Astrocyte (in vitro differentiated cells and primary cell): ENCODE results near the gene EPN3. TPM values are rescaled to one million over a fixed set of nuclear protein-coding genes. Genes with fewer than 3 reads are reported as not detected.

Source experiments
- DNase-seq: peaks from one replicate; pipeline ENCODE4 v3.0.0-alpha.2; 2010; ENCODE audit warnings: low read depth
- FAIRE-seq: peaks from 2 replicates; lab custom pipeline; 2011; peaks lifted over from hg19 to GRCh38; lab: Jason Lieb, UNC
- H2AFZ ChIP-seq: 2 replicates; pipeline ENCODE4 v1.6.0; 2012; ENCODE audit warnings: low read depth, low read length, inconsistent platforms
- H3K27ac ChIP-seq: 2 replicates; pipeline ENCODE4 v1.5.1; 2011; ENCODE audit warnings: low read depth, low read length, inconsistent platforms
- H3K27me3 ChIP-seq: 2 replicates; pipeline ENCODE4 v1.6.0; 2011; ENCODE audit warnings: low read length, inconsistent platforms; ENCODE audit not compliant: insufficient read depth
- H3K36me3 ChIP-seq: 2 replicates; pipeline ENCODE4 v1.5.1; 2011; ENCODE audit warnings: low read length, inconsistent platforms; ENCODE audit not compliant: insufficient read depth
- H3K4me1 ChIP-seq: 2 replicates; pipeline ENCODE4 v1.5.1; 2011; ENCODE audit warnings: low read length, inconsistent platforms; ENCODE audit not compliant: insufficient read depth
- H3K4me2 ChIP-seq: 2 replicates; pipeline ENCODE4 v1.6.0; 2012; ENCODE audit warnings: low read length, inconsistent platforms
- H3K4me3 ChIP-seq: 2 replicates; pipeline ENCODE4 v1.5.1; 2011; ENCODE audit warnings: low read depth, mild to moderate bottlenecking, low read length, inconsistent platforms; ENCODE audit not compliant: insufficient read depth
- H3K79me2 ChIP-seq: 2 replicates; pipeline ENCODE4 v1.6.0; 2012; ENCODE audit warnings: mild to moderate bottlenecking, low read length, inconsistent platforms; ENCODE audit not compliant: insufficient read depth
- H3K9ac ChIP-seq: 2 replicates; pipeline ENCODE4 v1.6.0; 2012; ENCODE audit warnings: mild to moderate bottlenecking, low read length, inconsistent platforms
- H3K9me3 ChIP-seq: 2 replicates; pipeline ENCODE4 v1.5.1; 2012; ENCODE audit warnings: low read depth, mild to moderate bottlenecking, low read length, inconsistent platforms; ENCODE audit not compliant: insufficient read depth
- H4K20me1 ChIP-seq: 2 replicates; pipeline ENCODE4 v1.6.0; 2012; ENCODE audit warnings: low read length, inconsistent platforms; ENCODE audit not compliant: insufficient read depth
- H3K27ac Mint-ChIP-seq: one replicate; pipeline ENCODE4 v1.8.0; 2021; ENCODE audit warnings: mild to moderate bottlenecking, mixed read lengths; ENCODE audit not compliant: unreplicated experiment
- H3K27me3 Mint-ChIP-seq: one replicate; pipeline ENCODE4 v1.8.0; 2021; ENCODE audit warnings: low read depth, mixed read lengths; ENCODE audit not compliant: unreplicated experiment
- H3K36me3 Mint-ChIP-seq: one replicate; pipeline ENCODE4 v1.8.0; 2021; ENCODE audit warnings: low read depth, mixed read lengths; ENCODE audit not compliant: unreplicated experiment
- H3K4me1 Mint-ChIP-seq: one replicate; pipeline ENCODE4 v1.8.0; 2021; ENCODE audit warnings: low read depth, mixed read lengths; ENCODE audit not compliant: unreplicated experiment
- H3K4me3 Mint-ChIP-seq: one replicate; pipeline ENCODE4 v1.8.0; 2021; ENCODE audit warnings: mild to moderate bottlenecking, moderate library complexity, mixed read lengths; ENCODE audit not compliant: unreplicated experiment
- H3K9me3 Mint-ChIP-seq: one replicate; pipeline ENCODE4 v1.8.0; 2021; ENCODE audit warnings: mild to moderate bottlenecking, mixed read lengths; ENCODE audit not compliant: unreplicated experiment
- CTCF ChIP-seq: IDR thresholded peaks from 2 replicates; pipeline ENCODE4 v1.5.1; 2011; ENCODE audit warnings: low read depth, mild to moderate bottlenecking, inconsistent platforms, low read length, moderate library complexity; ENCODE audit not compliant: insufficient read depth
- EZH2 ChIP-seq: IDR thresholded peaks from 2 replicates; pipeline ENCODE4 v1.6.1; 2012; ENCODE audit warnings: mild to moderate bottlenecking, low read length, inconsistent platforms; ENCODE audit not compliant: insufficient read depth
- total RNA-seq: library from RNA; stranded (reverse); gene quantifications from 2 replicates; pipeline ENCODE4 v1.2.1, GENCODE V29; 2021

Gene EPN3
- total RNA-seq, 1 donor from 2014 or later, result 1.7 TPM

GRCh38 chr17:50559674-50560184, 27.2 kb downstream of the EPN3 start:
- Mint-ChIP-seq H3K4me3 (peak overlapping the region; percentile 73), H3K9me3 (no peaks in the 10 kb centered on the region), H3K36me3 (peaks cover 15% of the 10 kb centered on the region), H3K27me3 (peaks cover 47% of the 10 kb centered on the region), H3K4me1 (peaks cover 5% of the 10 kb centered on the region), H3K27ac (no peak overlapping the region)
- Histone ChIP-seq H3K4me3 (peak overlapping the region; percentile 42), H4K20me1 (peaks cover 12% of the 10 kb centered on the region), H3K4me2 (peak overlapping the region; percentile 86), H3K79me2 (no peaks in the 10 kb centered on the region), H3K27me3 (peaks cover 54% of the 10 kb centered on the region), H3K9ac (no peak overlapping the region), H3K4me1 (peaks cover 20% of the 10 kb centered on the region), H3K36me3 (no peaks in the 10 kb centered on the region), H2AFZ (peak overlapping the region; percentile 52), H3K9me3 (no peaks in the 10 kb centered on the region), H3K27ac (no peak overlapping the region)
- DNase-seq (peak; percentile 12), FAIRE-seq (no peak)
- TF ChIP-seq CTCF, result no peak
- TF ChIP-seq EZH2, result peak; percentile 89

- H3K4me1 ChIP-seq, result peaks cover 20% of the 10 kb centered on the region
- Mint-ChIP-seq H3K4me1 (peaks cover 8% of the 10 kb centered on the region), H3K27me3 (peaks cover 47% of the 10 kb centered on the region), H3K27ac (no peak within 1 kb of the TSS), H3K4me3 (peak within 1 kb of the TSS; percentile 73), H3K36me3 (peaks cover 10% of the 10 kb centered on the region), H3K9me3 (no peaks in the 10 kb centered on the region)
- no peak for TF ChIP-seq CTCF
- TF ChIP-seq EZH2, result peak; percentile 64
- peak within 1 kb of the TSS; percentile 42 for H3K4me3 ChIP-seq
- no peak within 1 kb of the TSS for H3K27ac ChIP-seq
- no peaks in the 10 kb centered on the region for H3K9me3 ChIP-seq
- no peaks in the 10 kb centered on the region for H3K36me3 ChIP-seq
- peaks cover 54% of the 10 kb centered on the region for H3K27me3 ChIP-seq
- no peak within 1 kb of the TSS for H3K9ac ChIP-seq
- DNase-seq (peak; percentile 42), FAIRE-seq (no peak)
- peaks cover 8% of the 10 kb centered on the region for H4K20me1 ChIP-seq
- H3K79me2 ChIP-seq, result no peaks in the 10 kb centered on the region
- peak within 1 kb of the TSS; percentile 86 for H3K4me2 ChIP-seq
- H2AFZ ChIP-seq, result peak within 1 kb of the TSS; percentile 52
Measured at GRCh38 chr17:50560185-50560824, 27.8 kb downstream of the EPN3 start, which contains the start of gene CACNA1G. TSS of gene CACNA1G (plus strand) at chr17:50560715. CDS start at chr17:50561460, 745 bp downstream.
